Muscle of back (tissue), 13 donors: ENCODE measurements around the gene LDLRAD1. TPM values are rescaled to one million over a fixed set of nuclear protein-coding genes. Genes with fewer than 3 reads are reported as not detected.
"Not testable (repeated sequence)": the region's sequence is repeated elsewhere in the genome, so short reads cannot be mapped to it uniquely, and the experiment has no call there.

Experiments
- DNase-seq, 3 donors: peaks; one replicate each; pipeline versions ENCODE4 v3.0.0 to v3.0.0-alpha.2; 2013
- long read RNA-seq, 9 donors: transcript quantifications; one replicate each; lab custom pipeline, GENCODE V29; 2026
- polyA plus RNA-seq, 10 donors: library from polyadenylated mRNA; unstranded; fragments of 120-200 nt; gene quantifications; one replicate each; pipeline ENCODE4 v1.2.1, GENCODE V29; 2013; ENCODE audit not compliant: insufficient read length in 10 of 10

The LDLRAD1 gene
- polyA plus RNA-seq, result not detected
- long read RNA-seq, donor 1, result 0 reads
- long read RNA-seq, donor 2, result 0 reads
- long read RNA-seq, donor 3, result 0 reads
- long read RNA-seq, donor 4, result 0 reads
- long read RNA-seq, donor 5, result 0 reads
- long read RNA-seq, donor 6, result 0 reads
- long read RNA-seq, donor 7, result 0 reads
- long read RNA-seq, donor 8, result 0 reads
- long read RNA-seq, donor 9, result 0 reads

DNA sequence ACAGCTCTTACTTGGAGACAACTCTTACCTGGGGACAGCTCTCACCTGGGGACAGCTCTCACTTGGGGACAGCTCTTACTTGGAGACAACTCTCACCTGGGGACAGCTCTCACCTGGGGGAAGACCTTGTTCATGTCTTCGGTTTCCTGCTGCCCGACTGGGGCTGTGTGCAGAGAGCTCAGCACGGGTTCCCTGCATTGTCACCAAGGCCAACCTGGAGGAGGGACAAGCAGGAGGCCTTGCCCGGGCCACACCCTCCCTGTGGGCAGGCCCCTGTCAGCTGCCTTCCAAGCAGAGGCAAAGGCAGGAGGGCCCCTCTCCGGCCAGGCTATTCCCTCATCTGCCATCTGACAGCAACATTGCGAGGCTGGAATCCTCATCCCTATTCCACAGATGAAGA is at the start of gene LDLRAD1:
Gene LDLRAD1, minus strand, starts transcription at position 208 of the 400 bp plus-strand sequence. Its CDS starts 74 bp downstream, at position 134.
- no peak for DNase-seq

- peak in 2 of 3 donors; percentile 2 to 22 for DNase-seq
Observed at GRCh38 chr1:54064299-54064698, 46.3 kb upstream of the LDLRAD1 start.

- DNase-seq, result peak in 1 of 3 donors; percentile 1
Observed at GRCh38 chr1:54054438-54054749, 36.4 kb upstream of the LDLRAD1 start.

DNA sequence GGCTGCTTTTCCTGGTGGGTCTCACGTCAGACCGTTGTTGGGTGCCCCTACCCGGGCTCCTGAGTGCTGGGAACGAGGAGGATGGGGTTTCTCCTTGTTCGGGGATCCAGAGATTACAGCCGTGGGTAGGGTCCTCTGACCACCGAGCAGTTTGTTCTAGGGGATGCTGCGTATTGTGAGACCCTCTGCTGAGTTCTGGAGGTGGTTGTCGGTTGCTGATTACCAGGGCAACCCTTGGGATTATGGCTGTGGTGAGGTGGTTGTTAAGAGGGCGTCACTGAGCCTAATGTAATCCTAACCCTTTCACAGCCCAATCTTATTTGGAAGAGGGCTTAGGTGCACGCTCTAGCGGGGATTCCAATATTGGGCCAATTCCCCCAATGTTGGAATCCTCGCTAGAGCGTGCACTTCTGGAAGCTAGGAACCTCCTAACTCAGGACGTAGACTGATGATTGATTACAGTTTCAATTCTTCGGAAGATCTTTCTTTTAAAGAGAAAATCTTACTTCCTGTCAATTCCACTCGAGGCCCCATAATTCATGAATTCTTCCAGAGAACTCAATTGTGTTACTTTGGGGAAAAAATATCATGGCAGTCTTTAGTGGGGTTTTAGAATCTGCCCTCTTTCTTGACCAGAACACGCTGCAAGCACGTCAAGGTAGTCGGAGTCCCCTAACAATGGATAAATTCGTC is 35.9 kb upstream of the LDLRAD1 start:
- DNase-seq, result peak in 2 of 3 donors; percentile 10 to 28

GRCh38 chr1:54052934-54053744 is 35.2 kb upstream of the LDLRAD1 start, which contains the start of the genes TCEANC2 and TMEM59:
TCEANC2 (plus strand) TSS chr1:54053608; CDS start chr1:54054423, 815 bp downstream.
TMEM59 (minus strand) TSS chr1:54053204; CDS start chr1:54053188, 16 bp downstream.
- peak; percentile 99 to 100 (median 99) for DNase-seq

DNA sequence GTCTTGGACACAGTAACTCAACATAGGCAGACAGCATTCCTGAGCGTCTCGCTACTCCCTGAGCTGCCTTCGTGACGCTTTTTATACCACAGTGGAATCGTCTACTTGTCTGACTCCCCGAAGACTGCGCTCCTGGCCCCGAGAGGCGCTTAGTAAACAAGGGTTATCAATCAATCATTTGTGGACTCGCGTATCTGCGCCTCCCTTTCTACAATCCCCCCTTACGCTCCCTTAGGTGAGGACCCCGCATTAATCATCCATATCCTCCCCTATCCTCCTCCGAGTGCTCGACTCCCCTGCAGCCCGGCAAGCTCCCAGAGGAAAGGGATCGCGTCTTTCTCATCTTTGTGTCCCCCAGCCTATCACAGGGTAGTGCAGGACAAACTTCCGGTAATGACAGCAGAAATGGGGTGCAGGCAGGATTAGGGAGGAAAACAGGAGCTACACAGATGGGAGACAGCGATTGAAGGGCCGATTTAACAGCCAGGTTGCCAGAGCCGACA is 34.5 kb upstream of the LDLRAD1 start:
- peak; percentile 41 to 84 (median 46) for DNase-seq

GRCh38 chr1:54051933-54052430 is 34.0 kb upstream of the LDLRAD1 start:
- peak in 1 of 3 donors; percentile 1 for DNase-seq

GRCh38 chr1:54050435-54050834 is 32.4 kb upstream of the LDLRAD1 start:
- not testable (repeated sequence) for DNase-seq

DNA sequence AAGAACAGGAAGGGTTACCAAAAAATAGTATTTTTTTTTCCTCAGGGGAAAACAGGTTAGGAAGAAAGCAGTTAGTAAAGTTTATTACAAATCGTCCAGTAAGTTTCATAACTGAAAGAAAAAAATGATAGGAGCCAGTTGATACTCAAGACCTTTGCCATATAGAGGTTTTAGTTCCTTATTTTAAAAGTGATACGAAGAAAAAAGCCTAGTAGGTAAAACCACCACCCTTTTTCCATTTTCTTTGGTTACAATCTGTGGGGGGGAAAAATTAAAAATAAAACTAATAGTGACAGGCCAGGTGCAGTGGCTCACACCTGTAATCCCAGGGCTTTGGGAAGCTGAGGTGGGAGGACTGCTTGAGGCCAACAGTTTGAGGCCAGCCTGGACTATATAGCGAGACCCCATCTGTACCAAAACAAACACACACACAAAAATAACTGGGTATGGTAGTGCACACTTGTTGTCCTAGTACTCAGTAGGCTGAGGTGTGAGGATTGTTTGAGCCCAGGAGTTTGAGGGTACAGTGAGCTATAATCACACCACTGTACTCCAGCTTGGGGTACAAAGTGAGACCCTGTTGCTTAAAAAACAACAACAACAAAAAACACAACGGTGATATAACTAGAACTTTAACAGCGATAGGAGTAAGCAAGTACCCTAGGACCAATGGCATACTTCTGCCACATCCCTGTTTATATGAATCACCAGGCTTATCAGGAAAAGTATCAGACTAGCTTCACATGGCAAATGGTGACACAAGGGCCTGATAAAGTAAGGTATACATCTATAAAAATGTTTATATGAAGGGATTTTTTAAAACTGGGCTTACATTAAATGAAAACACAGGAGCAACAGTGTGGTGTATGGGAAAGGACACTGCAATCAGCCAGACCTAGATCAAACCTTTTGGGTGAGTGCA is 29.7 kb upstream of the LDLRAD1 start:
- no peak for DNase-seq

GRCh38 chr1:54046671-54047383 is 28.8 kb upstream of the LDLRAD1 start:
- DNase-seq, result peak in 1 of 3 donors; percentile 6

- DNase-seq, result no peak
Observed at GRCh38 chr1:54045496-54045895, 27.5 kb upstream of the LDLRAD1 start.

DNA sequence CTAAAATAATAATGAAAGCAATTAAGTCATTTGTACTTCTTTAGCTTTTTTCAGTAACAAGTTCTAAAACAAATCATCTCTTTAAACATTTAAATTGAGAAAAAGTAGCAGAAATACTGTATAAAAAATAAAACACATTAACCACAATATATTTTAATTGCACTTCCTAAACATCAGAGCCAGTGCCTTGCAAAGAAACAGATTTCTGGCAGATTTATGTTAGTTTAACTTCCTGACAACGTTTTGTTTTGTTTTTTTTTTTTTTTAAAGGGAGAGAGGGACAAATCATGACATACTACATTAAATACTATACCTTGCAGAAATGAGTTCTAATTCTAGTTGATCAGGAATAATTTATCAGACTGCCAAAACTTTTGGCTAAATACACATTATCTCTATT is 23.8 kb upstream of the LDLRAD1 start:
- no peak for DNase-seq

GRCh38 chr1:54037476-54037875 is 19.5 kb upstream of the LDLRAD1 start:
- no peak for DNase-seq

GRCh38 chr1:54028306-54029251 is 10.6 kb upstream of the LDLRAD1 start:
- DNase-seq, result no peak

- no peak for DNase-seq
Observed at GRCh38 chr1:54027848-54028247, 9.9 kb upstream of the LDLRAD1 start.

DNA sequence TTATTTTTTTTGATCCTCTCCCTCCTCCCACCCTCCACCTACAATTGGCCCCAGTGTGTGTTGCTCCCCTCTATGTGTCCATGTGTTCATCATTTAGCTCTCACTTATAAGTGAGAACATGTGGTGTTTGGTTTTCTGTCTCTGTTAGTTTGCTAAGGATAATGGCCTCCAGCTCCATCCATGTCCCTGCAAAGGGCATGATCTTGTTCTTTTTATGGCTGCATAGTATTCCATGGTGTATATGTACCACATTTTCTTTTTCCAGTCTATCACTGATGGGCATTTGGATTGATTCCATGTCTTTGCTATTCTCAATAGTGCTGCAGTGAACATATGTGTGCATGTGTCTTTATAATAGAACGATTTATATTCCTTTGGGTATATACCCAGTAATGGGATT is 6.8 kb upstream of the LDLRAD1 start:
- DNase-seq, result not testable (repeated sequence)

DNA sequence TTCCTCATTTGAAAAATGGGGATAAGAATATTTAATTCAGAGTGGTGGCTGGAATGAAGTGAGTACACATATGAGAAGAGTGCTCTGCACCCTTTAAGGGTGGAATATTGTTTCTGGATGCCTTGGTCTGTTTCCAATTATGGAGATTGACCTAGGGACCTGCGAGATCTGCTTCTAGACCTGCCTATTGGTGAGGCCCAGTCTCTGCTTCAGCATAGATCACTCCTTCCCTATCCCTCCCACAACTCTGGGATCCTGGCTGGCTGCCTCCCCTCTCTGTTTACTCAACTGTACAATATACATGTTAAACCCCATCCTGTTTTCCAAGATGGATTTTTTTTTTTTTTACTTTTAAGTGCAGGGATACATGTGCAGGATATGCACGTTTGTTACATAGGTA is 6.4 kb upstream of the LDLRAD1 start:
- no peak for DNase-seq

DNA sequence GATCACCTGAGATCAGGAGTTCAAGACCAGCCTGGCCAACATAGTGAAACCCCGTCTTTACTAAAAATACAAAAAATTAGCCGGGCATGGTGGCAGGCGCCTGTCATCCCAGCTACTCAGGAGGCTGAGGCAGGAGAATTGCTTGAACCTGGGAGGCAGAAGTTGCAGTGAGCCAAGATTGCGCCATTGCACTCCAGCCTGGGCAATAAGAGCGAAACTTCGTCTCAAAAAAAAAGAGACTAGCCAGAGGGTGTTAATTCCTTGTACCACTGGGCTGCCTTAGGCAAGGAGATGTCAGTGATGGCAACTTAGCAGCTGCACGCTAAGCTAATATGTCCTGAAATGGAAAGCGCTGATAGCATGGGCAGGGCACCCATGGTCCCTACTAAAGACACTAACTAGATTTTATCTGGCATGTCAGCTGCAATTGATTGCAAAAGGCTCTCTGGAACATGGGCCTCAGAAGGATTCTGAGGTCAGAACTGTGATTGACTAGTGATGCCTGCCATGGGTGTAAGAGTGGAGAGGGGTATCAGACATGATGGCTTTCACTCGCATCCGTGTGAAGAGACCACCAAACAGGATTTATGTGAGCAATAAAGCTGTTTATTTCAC is 1.7 kb upstream of the LDLRAD1 start:
- DNase-seq, result not testable (repeated sequence)

DNA sequence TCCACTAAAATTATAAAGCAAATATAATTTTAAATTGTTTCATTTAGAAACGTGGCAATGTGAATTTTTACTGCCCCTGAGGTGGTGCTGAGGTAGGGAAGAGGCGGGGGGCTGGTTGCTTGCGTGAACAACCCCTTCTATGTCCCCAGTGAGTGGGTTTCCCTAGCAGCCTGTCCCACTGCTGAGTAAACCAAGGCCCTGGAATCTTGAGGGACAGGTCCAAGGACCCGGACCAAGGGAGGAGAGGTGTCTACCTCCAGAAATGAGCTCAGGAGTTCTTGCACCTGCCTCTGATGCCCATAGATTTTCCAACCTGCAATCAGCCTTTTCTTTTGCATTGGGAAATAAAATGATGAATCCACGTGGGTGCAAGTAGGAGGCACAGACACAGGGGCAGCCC is 649 bp upstream of the LDLRAD1 start:
- DNase-seq, result no peak
